Stimulated activated CD4-positive, alpha-beta T cell treated with anti-CD3 and anti-CD28 coated beads, Interleukin-15, amount 100 ng/mL, for 48 hours (primary cell): ENCODE results near the gene RNF157.
A peak's percentile ranks its signal among the peaks of the same experiment; 100 is the strongest.

Experiments
- DNase-seq, 2 donors: peaks; one replicate each; pipeline ENCODE4 v3.0.0-alpha.2; 2020; ENCODE audit warnings: low read depth in 2 of 2

The RNF157 gene

GRCh38 chr17:76157759-76158158, 82.5 kb downstream of the RNF157 start:
- DNase-seq = no peak

GRCh38 chr17:76156662-76156991, 83.7 kb downstream of the RNF157 start:
- DNase-seq = no peak

- DNase-seq = no peak
Observed at GRCh38 chr17:76155988-76156661, 84.2 kb downstream of the RNF157 start.

- no peak for DNase-seq
Observed at GRCh38 chr17:76154936-76155845, 85.1 kb downstream of the RNF157 start.

- DNase-seq = no peak
Observed at GRCh38 chr17:76154292-76154691, 86.0 kb downstream of the RNF157 start.

- no peak for DNase-seq
Observed at GRCh38 chr17:76153640-76154039, 86.7 kb downstream of the RNF157 start.

GRCh38 chr17:76153202-76153601, 87.1 kb downstream of the RNF157 start:
- no peak for DNase-seq

GRCh38 chr17:76152591-76152990, 87.7 kb downstream of the RNF157 start:
- DNase-seq = no peak

- DNase-seq = no peak
Observed at GRCh38 chr17:76151896-76152454, 88.3 kb downstream of the RNF157 start.

GRCh38 chr17:76150712-76151622, 89.3 kb downstream of the RNF157 start:
- no peak for DNase-seq

GRCh38 chr17:76149214-76149613, 91.1 kb downstream of the RNF157 start:
- DNase-seq = no peak

GRCh38 chr17:76148015-76148326, 92.3 kb downstream of the RNF157 start:
- DNase-seq = no peak

GRCh38 chr17:76147211-76148014, 92.9 kb downstream of the RNF157 start:
- no peak for DNase-seq

- no peak for DNase-seq
Observed at GRCh38 chr17:76146053-76146851, 94.0 kb downstream of the RNF157 start.

- peak in 1 of 2 donors; percentile 31 for DNase-seq
Observed at GRCh38 chr17:76145231-76146052, 94.9 kb downstream of the RNF157 start.

- DNase-seq = no peak
Observed at GRCh38 chr17:76142585-76143041, 97.7 kb downstream of the RNF157 start.

- no peak for DNase-seq
Observed at GRCh38 chr17:76142039-76142584, 98.2 kb downstream of the RNF157 start.

- peak; percentile 80 to 83 for DNase-seq
Observed at GRCh38 chr17:76141212-76142038, 98.9 kb downstream of the RNF157 start, which contains the start of gene FOXJ1. Gene FOXJ1, minus strand, starts transcription at chr17:76141245. Its CDS starts 850 bp downstream, at chr17:76140395.
